HepG2 (cell line): ENCODE measurements around the gene RGS13. TPM values are rescaled to one million over a fixed set of nuclear protein-coding genes. Genes with fewer than 3 reads are reported as not detected.
A peak's percentile ranks its signal among the peaks of the same experiment; 100 is the strongest.

Source experiments
- AKNA ChIP-seq: sonication (generic); formaldehyde crosslinking; IDR thresholded peaks from 2 replicates; pipeline ENCODE4 v1.4.0; 2020; ENCODE audit warnings: missing genetic modification reagents, borderline replicate concordance
- EP300 ChIP-seq, 3 experiments: sonication (generic) in 1 of 3; formaldehyde crosslinking in 1 of 3; IDR thresholded peaks; 2 replicates each; pipeline versions ENCODE4 v1.5.1 to v1.6.1; 2011 to 2020; ENCODE audit warnings: low read depth in 2 of 3, low read length in 2 of 3, borderline replicate concordance in 1 of 3, improper control_type of control experiment in 1 of 3, mild to moderate bottlenecking in 1 of 3, missing genetic modification reagents in 1 of 3, moderate library complexity in 1 of 3
- FOXA3 ChIP-seq: IDR thresholded peaks from 2 replicates; pipeline ENCODE4 v1.6.1; 2016; ENCODE audit warnings: missing genetic modification reagents, missing compliant biosample characterization
- FOXP1 ChIP-seq, 2 experiments: fragments of 450-650 bp in 1 of 2; IDR thresholded peaks; 2 replicates each; pipeline ENCODE4 v1.6.1; 2017 to 2018; ENCODE audit warnings: antibody characterized with exemption in 1 of 2
- IRX3 ChIP-seq: sonication (generic); formaldehyde crosslinking; IDR thresholded peaks from 2 replicates; pipeline ENCODE4 v1.8.1; 2023; ENCODE audit warnings: mild to moderate bottlenecking, low read depth, missing genetic modification reagents, borderline replicate concordance
- KIAA2018 ChIP-seq: sonication (generic); formaldehyde crosslinking; IDR thresholded peaks from 2 replicates; pipeline ENCODE4 v1.5.0; 2020; ENCODE audit warnings: mild to moderate bottlenecking, missing genetic modification reagents, borderline replicate concordance
- TRIM24 ChIP-seq: sonication (generic); formaldehyde crosslinking; IDR thresholded peaks from 2 replicates; pipeline ENCODE4 v1.8.0; 2022; ENCODE audit warnings: mild to moderate bottlenecking, missing genetic modification reagents
- ZBTB20 ChIP-seq: sonication (generic); formaldehyde crosslinking; IDR thresholded peaks from 2 replicates; pipeline ENCODE4 v1.8.1; 2023; ENCODE audit warnings: missing genetic modification reagents, low read depth, mild to moderate bottlenecking, borderline replicate concordance
- ZBTB21 ChIP-seq: sonication (generic); formaldehyde crosslinking; IDR thresholded peaks from 2 replicates; pipeline ENCODE4 v1.4.0; 2020; ENCODE audit warnings: missing genetic modification reagents
- ZFP41 ChIP-seq: sonication (generic); formaldehyde crosslinking; IDR thresholded peaks from 2 replicates; pipeline ENCODE4 v1.4.0; 2020; ENCODE audit warnings: mild to moderate bottlenecking, missing genetic modification reagents, borderline replicate concordance
- ZGPAT ChIP-seq: IDR thresholded peaks from 2 replicates; pipeline ENCODE4 v1.6.1; 2016; ENCODE audit warnings: mild to moderate bottlenecking
- ZNF362 ChIP-seq: sonication (generic); formaldehyde crosslinking; IDR thresholded peaks from 2 replicates; pipeline ENCODE4 v1.4.0; 2020; ENCODE audit warnings: missing genetic modification reagents, mild to moderate bottlenecking, borderline replicate concordance
- polyA plus RNA-seq, 8 experiments: library from polyadenylated mRNA; depleted of rRNA in 3 of 8; stranded (reverse) in 7 of 8; unstranded in 1 of 8; fragments of >200 nt; fragmentation: Illumina TruSeq in 4 of 8; extraction: Trizol in 4 of 8; gene quantifications; 2 replicates each; pipeline versions ENCODE4 v1.2.1 to v1.2.3, GENCODE V29; 2011 to 2016; ENCODE audit warnings: low read depth in 4 of 8, missing spikeins in 1 of 8, mixed read lengths in 1 of 8; ENCODE audit not compliant: insufficient read depth in 1 of 8
- total RNA-seq, 5 experiments: library from RNA; depleted of rRNA; stranded (reverse); fragments of >200 nt; fragmentation: Illumina TruSeq; extraction: Trizol; gene quantifications; 2 replicates each; pipeline ENCODE4 v1.2.3, GENCODE V29; 2016; ENCODE audit warnings: low read depth in 1 of 5

Gene RGS13
- total and polyA plus RNA-seq, 2 of the 13 experiments (the other 11 are each of a cell fraction or from before 2014, with no cell fraction given), result not detected

GRCh38 chr1:192700834-192701271, 64.9 kb downstream of the RGS13 start (continued):
- no peak for TF ChIP-seq AKNA (CRISPR knock-in tag)
- no peak for TF ChIP-seq ZBTB21 (CRISPR knock-in tag)
- peak; percentile 44; the same call in 1 of the 2 replicates for TF ChIP-seq ZNF362 (CRISPR knock-in tag)
- TF ChIP-seq ZBTB20 (CRISPR knock-in tag), result 0 out of 2 replicates have a peak, but pooled peaks have one; percentile 56
- peak; percentile 56; the same call in 1 of the 2 replicates for TF ChIP-seq FOXA3
- TF ChIP-seq TRIM24 (CRISPR knock-in tag), result no peak
- no peak for TF ChIP-seq IRX3 (CRISPR knock-in tag)
- no peak for TF ChIP-seq FOXP1 (IDR thresholded peaks at IDR 0.05)
- TF ChIP-seq FOXP1 (CRISPR knock-in tag; IDR thresholded peaks at IDR 0.05), result peak; percentile 40; the same call in 1 of the 2 replicates
- TF ChIP-seq KIAA2018 (CRISPR knock-in tag), result no peak
- TF ChIP-seq ZFP41 (CRISPR knock-in tag), result no peak
- TF ChIP-seq EP300 (IDR thresholded peaks at IDR 0.05; ENCODE audit: low read depth in 2 of 2, low read length in 2 of 2), result peak in 1 of 2 experiments; percentile 59; a peak in 2 of 4 replicates
- no peak; the same call in 1 of the 2 replicates for TF ChIP-seq EP300 (CRISPR knock-in tag; IDR thresholded peaks at IDR 0.05; ENCODE audit: borderline replicate concordance)
- 0 out of 2 replicates have a peak, but pooled peaks have one; percentile 37 for TF ChIP-seq ZGPAT (CRISPR knock-in tag)
